NCI-H510A treated with DMSO at 0.1 percent for 48 hours (cell line): ENCODE results near the gene SLC22A23.

Experiments used
- DNase-seq: peaks from one replicate; lab custom pipeline; 2025; lab: John Stamatoyannopoulos, UW

SLC22A23 gene

DNA sequence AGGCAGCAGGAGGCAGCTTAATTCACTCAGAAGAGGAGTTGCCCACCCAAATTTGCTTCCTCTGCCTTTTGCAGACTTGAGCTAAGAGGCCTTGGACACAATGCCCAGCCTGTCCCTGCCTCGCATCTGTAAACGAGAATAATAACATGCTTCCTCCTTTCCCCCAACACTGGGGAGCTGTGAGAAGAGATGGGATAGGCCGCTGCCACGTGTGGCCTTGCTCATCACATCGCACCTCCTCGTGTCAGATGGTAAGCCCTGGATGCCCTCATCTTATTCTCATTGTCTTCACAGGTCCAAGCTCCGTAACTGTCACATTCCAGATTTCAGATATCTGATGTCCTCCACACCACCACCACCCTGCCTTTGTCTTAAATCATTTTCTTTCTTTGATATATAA lies 216.3 kb downstream of the SLC22A23 start:
- no peak for DNase-seq

- DNase-seq = no peak
These were observed 217.6 kb downstream of the SLC22A23 start for GRCh38 chr6:3239110-3239830.

DNA sequence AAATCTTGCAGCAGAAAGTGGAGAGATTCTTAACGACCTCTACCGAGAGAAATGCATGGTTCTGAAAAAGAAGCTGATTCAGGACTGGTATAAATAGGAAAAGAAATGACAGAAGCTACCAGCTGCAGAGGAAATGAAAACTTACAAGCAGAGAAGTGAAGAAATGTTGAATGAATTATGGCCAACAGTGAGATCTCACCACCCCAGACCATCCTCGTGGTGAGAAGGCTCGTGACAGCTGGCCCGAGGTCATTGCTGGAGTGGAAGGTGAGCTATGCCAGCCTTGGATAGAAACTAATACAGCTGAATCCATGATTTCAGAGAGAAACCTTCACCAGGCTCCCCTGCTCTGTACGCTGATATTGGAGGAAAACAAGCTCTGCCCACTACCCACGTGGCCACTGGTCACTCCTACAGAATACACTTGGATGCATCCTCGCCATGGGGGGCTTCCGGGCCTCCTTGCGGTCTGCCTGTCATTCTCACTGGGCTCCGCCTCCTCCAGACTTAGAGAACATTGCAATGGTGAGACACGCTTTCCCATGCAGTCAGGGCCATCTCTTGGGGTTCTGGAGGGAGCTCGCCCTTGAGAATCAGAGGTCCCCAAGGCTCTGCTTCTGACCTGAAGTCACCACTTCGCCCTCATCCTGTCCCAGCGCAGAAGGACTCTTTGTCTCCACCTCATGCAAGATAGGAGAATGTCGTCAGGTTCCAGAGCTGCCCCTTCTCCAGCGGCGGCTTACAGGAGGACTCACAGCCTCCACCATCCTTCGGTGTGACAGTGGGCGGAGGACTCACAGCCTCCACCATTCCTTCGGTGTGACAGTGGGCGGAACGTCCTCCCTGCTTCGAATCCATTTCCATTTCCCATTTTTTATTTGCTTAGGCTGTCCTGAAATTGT lies 218.8 kb downstream of the SLC22A23 start:
- no peak for DNase-seq

- no peak for DNase-seq
These were observed 220.8 kb downstream of the SLC22A23 start for GRCh38 chr6:3236005-3236404.

DNA sequence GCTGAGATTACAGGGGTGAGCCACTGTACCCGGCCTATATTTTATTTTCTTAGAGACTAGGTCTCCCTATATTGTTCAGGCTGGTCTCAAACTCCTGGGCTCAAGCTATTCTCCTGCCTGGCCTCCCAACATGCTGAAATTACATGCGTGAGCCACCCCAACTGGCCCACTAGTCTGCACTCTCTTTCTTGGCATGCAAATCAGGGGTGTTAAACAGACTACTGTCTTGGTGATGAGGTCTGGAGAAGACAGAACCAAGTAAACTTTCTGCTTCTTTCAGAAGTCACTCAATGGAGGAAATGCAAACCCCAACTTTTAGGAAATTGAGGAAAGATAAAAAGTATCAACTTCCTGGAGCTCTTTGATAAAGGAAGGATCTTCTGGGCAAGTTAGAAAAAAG lies 221.4 kb downstream of the SLC22A23 start:
- DNase-seq = no peak

DNA sequence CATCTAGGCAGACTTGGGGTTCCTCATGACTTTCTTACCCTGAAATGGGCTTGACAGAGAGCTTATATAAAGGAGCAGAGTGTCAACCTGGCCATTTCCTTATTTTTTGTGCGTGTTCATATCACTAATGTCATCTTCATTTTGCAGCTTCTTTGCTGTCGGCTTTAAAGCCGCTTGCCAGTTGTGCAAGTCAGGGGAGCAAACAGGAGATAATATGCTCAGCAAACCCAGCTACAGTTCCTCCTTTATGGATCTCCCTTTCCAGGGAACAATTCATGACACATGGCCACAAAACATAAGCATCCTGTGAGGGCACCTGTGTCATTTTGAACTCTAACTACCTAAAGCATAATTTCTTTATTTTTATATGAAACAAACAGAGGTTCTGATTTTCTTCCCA lies 222.9 kb downstream of the SLC22A23 start:
- no peak for DNase-seq

DNA sequence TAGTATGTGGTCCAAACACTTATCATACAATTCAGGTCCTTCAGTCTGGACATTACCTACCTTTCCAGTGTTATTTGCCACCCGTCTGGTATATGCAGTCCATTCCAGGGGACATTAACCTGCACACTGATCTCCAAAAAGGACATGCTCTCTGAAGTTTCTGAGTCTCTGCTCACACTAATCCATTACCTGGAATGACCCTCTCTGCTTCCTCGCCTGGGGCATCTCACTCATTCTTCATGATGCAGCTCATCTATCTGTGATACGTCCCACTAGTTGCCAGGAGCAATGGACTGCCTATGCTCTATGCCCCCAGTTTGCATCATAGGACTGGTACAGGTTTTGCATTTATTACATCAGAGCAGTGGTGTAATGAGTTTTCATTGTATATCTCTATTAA lies 223.5 kb downstream of the SLC22A23 start:
- no peak for DNase-seq

DNA sequence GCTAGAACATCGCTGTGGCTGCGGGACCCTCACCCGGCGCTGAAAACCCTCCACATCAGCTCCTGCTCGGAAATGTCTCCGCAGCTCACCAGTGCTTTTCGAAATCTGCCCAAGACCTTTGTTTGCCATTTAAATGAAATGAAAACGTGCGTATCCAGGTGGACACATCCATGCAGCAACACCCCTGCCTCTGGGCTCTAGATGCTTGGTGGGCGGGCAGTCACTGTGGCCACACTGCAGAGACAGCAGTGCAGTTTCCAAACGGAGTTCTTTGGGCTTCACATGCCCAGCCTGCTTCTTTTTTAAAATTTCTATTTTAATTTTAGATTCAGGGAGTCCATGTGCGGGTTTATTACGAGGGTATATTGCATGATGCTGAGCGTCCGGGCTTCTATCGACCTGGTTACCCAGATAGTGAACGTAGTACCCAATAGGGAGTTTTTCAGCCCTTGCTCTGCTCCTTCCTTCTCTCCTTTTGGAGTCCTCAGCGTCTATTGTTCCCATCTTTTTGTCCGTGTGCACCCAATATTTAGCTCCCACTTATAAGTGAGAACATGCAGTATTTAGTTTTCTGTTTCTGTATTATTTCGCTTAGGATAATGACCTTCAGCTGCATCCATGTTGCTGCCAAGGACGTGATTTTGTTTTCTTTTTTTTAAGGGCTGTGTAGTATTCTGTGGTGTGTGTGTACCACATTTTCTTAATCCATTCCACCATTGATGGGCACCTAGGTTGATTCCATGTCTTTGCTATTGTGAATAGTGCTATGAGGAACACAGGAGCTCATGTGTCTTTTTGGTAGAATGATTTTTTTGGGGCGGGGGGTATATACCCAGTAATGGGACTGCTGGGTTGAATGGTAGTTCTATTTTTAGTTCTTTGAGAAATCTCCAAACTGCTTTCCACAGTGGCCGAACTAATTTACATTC lies 224.6 kb downstream of the SLC22A23 start:
- peak; percentile 13 for DNase-seq

GRCh38 chr6:3231247-3232016 lies 225.4 kb downstream of the SLC22A23 start:
- peak; percentile 80 for DNase-seq

- DNase-seq = peak; percentile 40
These were observed 226.0 kb downstream of the SLC22A23 start for GRCh38 chr6:3230900-3231246.

- DNase-seq = peak; percentile 18
These were observed 226.5 kb downstream of the SLC22A23 start for GRCh38 chr6:3230256-3230882.

GRCh38 chr6:3229566-3230178 lies 227.2 kb downstream of the SLC22A23 start:
- peak; percentile 44 for DNase-seq

DNA sequence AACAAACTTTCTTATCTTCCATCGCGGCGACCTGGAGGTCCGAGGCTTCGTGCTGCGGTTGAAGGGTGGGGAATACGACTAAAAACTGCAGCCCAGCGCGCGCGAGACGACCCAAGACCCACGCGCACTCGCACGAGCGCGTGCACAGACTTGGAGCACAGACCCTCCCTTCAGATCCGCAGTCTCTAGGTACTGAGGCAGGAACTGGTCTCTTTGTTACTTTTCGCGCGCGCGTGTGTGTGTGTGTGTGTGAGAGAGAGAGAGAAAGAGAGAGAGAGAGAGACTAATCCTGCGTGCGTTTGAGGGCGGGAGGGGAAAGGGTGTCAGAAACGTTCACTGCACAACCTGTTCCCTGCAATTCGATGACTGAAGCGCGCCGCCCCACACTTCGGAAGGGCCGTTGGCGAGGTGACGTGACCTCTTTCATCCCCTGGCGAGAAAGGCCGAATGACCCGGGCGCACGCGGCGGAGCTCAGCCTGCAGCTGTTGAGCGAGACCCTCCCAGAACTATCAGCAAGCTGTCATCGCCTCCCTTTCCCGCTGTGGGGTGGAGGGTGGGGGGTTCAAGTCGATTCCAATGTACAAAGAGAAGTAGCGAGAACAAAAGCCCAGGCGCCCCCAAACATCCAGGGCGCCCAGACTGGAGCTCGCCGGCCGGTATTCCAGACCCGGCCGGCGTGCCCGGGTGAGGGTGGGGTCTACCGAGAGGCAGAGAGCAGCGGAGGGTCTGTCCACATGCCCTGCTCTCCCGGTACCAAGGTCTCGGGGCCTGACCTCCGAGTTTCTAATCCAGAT lies 227.9 kb downstream of the SLC22A23 start:
- DNase-seq = peak; percentile 46

DNA sequence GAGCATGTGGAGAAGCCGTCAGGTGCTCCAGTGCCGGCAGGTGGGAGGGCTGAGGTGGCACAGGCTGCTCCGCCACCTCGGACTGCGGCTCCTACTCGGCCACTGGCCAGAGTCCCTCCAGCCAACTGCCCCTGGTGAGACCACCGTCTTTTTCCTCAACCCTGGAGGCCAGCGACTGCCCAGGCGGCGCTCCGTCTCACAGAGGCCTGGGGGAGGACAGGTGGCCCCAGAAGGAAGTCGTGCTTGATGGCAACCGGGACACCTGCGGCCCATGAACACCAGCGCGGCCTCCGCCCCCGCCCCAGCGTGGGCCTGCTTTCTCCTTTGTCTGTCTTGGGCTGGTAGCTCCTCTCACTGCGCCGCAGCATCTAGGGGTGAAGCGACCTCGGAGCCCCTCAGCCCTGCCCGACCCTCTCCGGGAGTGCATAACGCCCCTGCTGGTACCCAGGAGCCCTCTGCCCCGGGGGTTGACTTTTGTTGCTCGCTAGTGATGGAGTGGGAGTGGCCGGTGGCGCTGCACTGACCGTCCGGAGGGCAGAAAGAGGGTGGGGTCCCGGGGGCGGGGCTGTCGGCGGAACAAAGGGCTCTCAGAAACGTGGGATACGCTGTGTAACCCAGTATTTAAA lies 228.7 kb downstream of the SLC22A23 start:
- peak; percentile 75 for DNase-seq

DNA sequence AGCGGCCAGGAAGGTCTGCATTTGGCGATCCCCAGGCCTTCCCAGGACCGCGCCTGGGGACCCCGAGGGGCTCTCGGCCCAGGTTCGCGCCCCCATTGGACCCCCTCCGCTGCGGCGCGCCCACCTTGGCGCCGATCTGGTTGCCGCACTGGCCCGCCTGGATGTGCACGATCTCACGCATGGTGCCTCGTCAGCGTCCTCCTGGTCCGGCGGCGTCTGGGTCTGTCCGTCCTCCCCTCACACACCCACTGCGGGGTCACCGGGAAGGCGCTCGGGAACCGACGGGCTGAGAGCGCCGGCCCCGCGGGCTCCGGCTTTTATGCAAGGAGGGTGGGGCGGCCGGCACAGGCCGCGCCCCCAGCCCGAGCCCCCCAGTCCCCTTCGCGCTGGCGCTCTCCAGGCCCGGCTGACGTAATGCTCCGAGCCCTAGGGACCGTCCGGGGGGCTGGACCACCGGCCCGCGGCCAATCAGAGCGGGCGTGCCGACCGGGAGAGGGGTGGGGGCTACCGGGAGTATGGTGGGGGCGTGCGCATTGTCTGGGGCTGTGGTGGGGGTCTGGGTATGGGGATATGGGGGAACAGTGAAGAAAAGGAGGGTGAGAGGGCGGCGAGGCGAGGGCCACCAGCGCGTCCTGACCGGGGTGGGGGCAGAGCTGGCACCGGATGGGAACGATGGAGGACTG lies 229.3 kb downstream of the SLC22A23 start, which contains the start of gene TUBB2B:
TSS of gene TUBB2B (minus strand) at position 291 of the 683 bp plus-strand sequence. CDS start at position 181, 110 bp downstream.
- peak; percentile 62 for DNase-seq

GRCh38 chr6:3226481-3227362 lies 230.1 kb downstream of the SLC22A23 start:
- DNase-seq = peak; percentile 25

DNA sequence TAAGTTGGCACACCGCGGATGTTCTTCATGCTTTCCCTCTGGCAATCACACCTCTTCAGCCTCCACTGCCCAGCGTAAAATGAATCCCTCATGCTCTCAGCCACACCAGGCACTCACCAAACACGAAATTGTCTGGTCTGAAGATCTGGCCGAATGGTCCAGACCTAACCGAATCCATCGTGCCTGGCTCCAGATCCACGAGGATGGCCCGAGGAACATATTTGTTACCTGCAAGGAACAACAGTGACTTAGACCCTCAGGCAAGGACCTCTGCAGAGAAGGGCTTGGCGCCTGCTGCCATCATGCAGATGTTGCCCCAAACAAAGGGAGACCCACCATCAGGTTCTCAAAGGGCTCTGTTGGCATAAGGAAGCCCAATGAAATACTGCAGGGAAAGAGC lies 230.8 kb downstream of the SLC22A23 start:
- DNase-seq = no peak
